GM18517 (cell line): ENCODE data around the gene HES4.
"Not testable (repeated sequence)": the region's sequence is repeated elsewhere in the genome, so short reads cannot be mapped to it uniquely, and the experiment has no call there.

Experiments
- ATAC-seq: cut with Tn5 transposase; IDR thresholded peaks from one replicate; pipeline ENCODE4 v1.9.1; 2021; ENCODE audit warnings: mild to moderate bottlenecking, moderate library complexity; ENCODE audit not compliant: unreplicated experiment

The HES4 gene

GRCh38 chr1:1019122-1019999 lies 19.5 kb upstream of the HES4 start:
- ATAC-seq, result peak; percentile 62

- ATAC-seq, result not testable (repeated sequence)
Observed at GRCh38 chr1:1018321-1018685, 18.4 kb upstream of the HES4 start.

- not testable (repeated sequence) for ATAC-seq
Observed at GRCh38 chr1:1017397-1018320, 17.8 kb upstream of the HES4 start.

GRCh38 chr1:1014799-1015681 lies 15.1 kb upstream of the HES4 start:
- no peak for ATAC-seq

- ATAC-seq, result no peak
Observed at GRCh38 chr1:1013922-1014648, 14.2 kb upstream of the HES4 start.

GRCh38 chr1:1013105-1013921 lies 13.4 kb upstream of the HES4 start, which contains the start of gene ISG15:
TSS of gene ISG15 (plus strand) at chr1:1013497. CDS start at chr1:1013574, 77 bp downstream.
- peak; percentile 92 for ATAC-seq

GRCh38 chr1:1012736-1013104 lies 12.8 kb upstream of the HES4 start:
- not testable (repeated sequence) for ATAC-seq

- ATAC-seq, result no peak
Observed at GRCh38 chr1:1011396-1011949, 11.6 kb upstream of the HES4 start.

- not testable (repeated sequence) for ATAC-seq
Observed at GRCh38 chr1:1010131-1010530, 10.2 kb upstream of the HES4 start.

- ATAC-seq, result no peak
Observed at GRCh38 chr1:1006305-1007159, 6.6 kb upstream of the HES4 start.

GRCh38 chr1:1005774-1006304 lies 5.9 kb upstream of the HES4 start:
- ATAC-seq, result no peak

- no peak for ATAC-seq
Observed at GRCh38 chr1:1004780-1005697, 5.1 kb upstream of the HES4 start.

GRCh38 chr1:1004420-1004779 lies 4.5 kb upstream of the HES4 start:
- no peak for ATAC-seq

- ATAC-seq, result no peak
Observed at GRCh38 chr1:1003618-1004419, 3.9 kb upstream of the HES4 start.

- no peak for ATAC-seq
Observed at GRCh38 chr1:1001057-1001783, 1.3 kb upstream of the HES4 start.
